ENCODE measurements around the gene KRT2. TPM values are rescaled to one million over a fixed set of nuclear protein-coding genes. Genes with fewer than 3 reads are reported as not detected.

KRT2 gene
- total and polyA plus RNA-seq, 7 donors, result not detected

GRCh38 chr12:52611080-52611468 lies 40.9 kb downstream of the KRT2 start:
- DNase-seq (no peak), ATAC-seq (no peak)
- WGBS, 3 donors, result 86 to 88% (median 86%) methylated on average over 6 of the region's 6 CpGs
- TF ChIP-seq CTCF (IDR thresholded peaks at IDR 0.05), result no peak
- Histone ChIP-seq H3K27me3 (ENCODE audit: insufficient read depth in 3 of 3, low read length in 2 of 3) (peaks cover 0 to 16% (median 0%) of the 10 kb centered on the region in 3 donors), H3K27ac (no peak overlapping the region), H3K4me1 (no peaks in the 10 kb centered on the region), H3K9me3 (no peaks in the 10 kb centered on the region), H3K4me3 (no peak overlapping the region), H3K36me3 (ENCODE audit: insufficient read depth in 1 of 2, low read depth in 1 of 2) (no peaks in the 10 kb centered on the region)
- intact Hi-C loops (cut with DNase I), result no loop called here

GRCh38 chr12:52608826-52609630 lies 43.0 kb downstream of the KRT2 start:
- H3K9me3 ChIP-seq, result no peaks in the 10 kb centered on the region
- no peak for ATAC-seq
- intact Hi-C loops (cut with DNase I), result no loop called here
- no peak for DNase-seq
- H3K36me3 ChIP-seq (ENCODE audit: insufficient read depth in 1 of 2, low read depth in 1 of 2), result no peaks in the 10 kb centered on the region
- no peak overlapping the region for H3K4me3 ChIP-seq
- H3K27ac ChIP-seq, result no peak overlapping the region
- no peaks in the 10 kb centered on the region for H3K4me1 ChIP-seq
- 68 to 79% (median 71%) methylated on average over 8 of the region's 8 CpGs for WGBS, 3 donors
- TF ChIP-seq CTCF (IDR thresholded peaks at IDR 0.05), result no peak
- H3K27me3 ChIP-seq (ENCODE audit: insufficient read depth in 3 of 3, low read length in 2 of 3), result peaks cover 0 to 16% (median 0%) of the 10 kb centered on the region in 3 donors

GRCh38 chr12:52608161-52608560 lies 43.9 kb downstream of the KRT2 start:
- 58 to 65% (median 65%) methylated on average over 6 of the region's 6 CpGs for WGBS, 3 donors
- Histone ChIP-seq H3K27me3 (ENCODE audit: insufficient read depth in 3 of 3, low read length in 2 of 3) (peaks cover 0 to 16% (median 0%) of the 10 kb centered on the region in 3 donors), H3K36me3 (ENCODE audit: insufficient read depth in 1 of 2, low read depth in 1 of 2) (no peaks in the 10 kb centered on the region), H3K4me3 (no peak overlapping the region), H3K27ac (no peak overlapping the region), H3K4me1 (no peaks in the 10 kb centered on the region), H3K9me3 (no peaks in the 10 kb centered on the region)
- intact Hi-C loops (cut with DNase I), result no loop called here
- ATAC-seq, result no peak
- TF ChIP-seq CTCF (IDR thresholded peaks at IDR 0.05), result no peak
- no peak for DNase-seq

- ATAC-seq (no peak), DNase-seq (no peak)
- intact Hi-C loops (cut with DNase I), result no loop called here
- Histone ChIP-seq H3K27me3 (ENCODE audit: insufficient read depth in 3 of 3, low read length in 2 of 3) (peaks cover 0 to 18% (median 0%) of the 10 kb centered on the region in 3 donors), H3K9me3 (no peaks in the 10 kb centered on the region), H3K4me1 (no peaks in the 10 kb centered on the region), H3K36me3 (ENCODE audit: insufficient read depth in 1 of 2, low read depth in 1 of 2) (no peaks in the 10 kb centered on the region), H3K27ac (no peak overlapping the region), H3K4me3 (no peak overlapping the region)
- no peak for TF ChIP-seq CTCF (IDR thresholded peaks at IDR 0.05)
- 45 to 65% (median 52%) methylated on average over 1 of the region's 1 CpG for WGBS, 3 donors
Observed at GRCh38 chr12:52607314-52607713, 44.7 kb downstream of the KRT2 start.
